AG09319 (cell line): Measurements from ENCODE around the gene PLEKHA8.

Experiments
- DNase-seq: peaks from one replicate; pipeline ENCODE4 v3.0.0-alpha.2; 2010; ENCODE audit warnings: low read depth; ENCODE audit errors: extremely low read depth
- TF ChIP-seq, protein P1 (sequence below): IDR thresholded peaks from 2 replicates; pipeline ENCODE4 v1.5.1; 2011; ENCODE audit warnings: low read depth, mild to moderate bottlenecking, inconsistent platforms, low read length, moderate library complexity

Gene PLEKHA8

DNA sequence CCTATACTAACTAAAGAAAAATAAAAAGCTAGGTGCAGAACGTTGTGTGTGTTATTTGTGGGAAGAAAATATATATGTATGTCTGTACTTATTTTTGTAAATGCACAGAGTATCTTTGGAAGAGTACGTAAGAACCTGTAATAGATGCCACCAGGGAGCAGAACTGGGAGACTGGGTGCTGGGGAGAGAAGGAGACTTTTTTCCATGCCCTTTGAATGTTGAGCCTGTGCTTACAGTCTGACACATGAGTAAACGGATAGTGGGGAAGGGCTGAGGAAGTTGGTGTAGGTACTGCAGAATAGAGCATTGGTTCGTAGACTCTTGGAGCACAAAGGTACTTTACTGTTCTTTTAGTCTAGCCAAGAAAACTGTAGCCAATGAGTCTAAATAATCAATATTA is 37.3 kb upstream of the PLEKHA8 start:
- TF ChIP-seq, protein P1, sequence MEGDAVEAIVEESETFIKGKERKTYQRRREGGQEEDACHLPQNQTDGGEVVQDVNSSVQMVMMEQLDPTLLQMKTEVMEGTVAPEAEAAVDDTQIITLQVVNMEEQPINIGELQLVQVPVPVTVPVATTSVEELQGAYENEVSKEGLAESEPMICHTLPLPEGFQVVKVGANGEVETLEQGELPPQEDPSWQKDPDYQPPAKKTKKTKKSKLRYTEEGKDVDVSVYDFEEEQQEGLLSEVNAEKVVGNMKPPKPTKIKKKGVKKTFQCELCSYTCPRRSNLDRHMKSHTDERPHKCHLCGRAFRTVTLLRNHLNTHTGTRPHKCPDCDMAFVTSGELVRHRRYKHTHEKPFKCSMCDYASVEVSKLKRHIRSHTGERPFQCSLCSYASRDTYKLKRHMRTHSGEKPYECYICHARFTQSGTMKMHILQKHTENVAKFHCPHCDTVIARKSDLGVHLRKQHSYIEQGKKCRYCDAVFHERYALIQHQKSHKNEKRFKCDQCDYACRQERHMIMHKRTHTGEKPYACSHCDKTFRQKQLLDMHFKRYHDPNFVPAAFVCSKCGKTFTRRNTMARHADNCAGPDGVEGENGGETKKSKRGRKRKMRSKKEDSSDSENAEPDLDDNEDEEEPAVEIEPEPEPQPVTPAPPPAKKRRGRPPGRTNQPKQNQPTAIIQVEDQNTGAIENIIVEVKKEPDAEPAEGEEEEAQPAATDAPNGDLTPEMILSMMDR: no peak

DNA sequence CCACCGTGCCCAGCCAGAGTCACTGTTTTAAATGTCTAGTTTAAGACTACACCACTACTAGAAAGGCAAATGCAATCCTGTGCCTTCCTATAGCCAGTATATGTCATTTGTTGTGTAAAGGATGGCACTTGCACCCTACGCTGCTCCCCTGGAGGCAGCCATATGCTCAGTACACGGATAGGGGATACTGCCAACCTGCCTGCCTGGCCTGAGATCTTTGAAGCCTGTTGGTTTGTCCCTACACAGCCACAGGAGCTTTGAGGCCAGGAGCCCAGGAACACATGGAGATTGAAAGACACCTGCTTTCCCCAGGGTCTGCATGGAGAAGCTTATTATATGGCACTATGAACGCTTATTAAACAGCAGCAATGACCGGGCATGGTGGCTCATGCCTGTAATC is 36.3 kb upstream of the PLEKHA8 start:
- DNase-seq: no peak
- TF ChIP-seq, protein P1: no peak

More for the DNA sequence above, 37.3 kb upstream of the PLEKHA8 start:
- DNase-seq: no peak

DNA sequence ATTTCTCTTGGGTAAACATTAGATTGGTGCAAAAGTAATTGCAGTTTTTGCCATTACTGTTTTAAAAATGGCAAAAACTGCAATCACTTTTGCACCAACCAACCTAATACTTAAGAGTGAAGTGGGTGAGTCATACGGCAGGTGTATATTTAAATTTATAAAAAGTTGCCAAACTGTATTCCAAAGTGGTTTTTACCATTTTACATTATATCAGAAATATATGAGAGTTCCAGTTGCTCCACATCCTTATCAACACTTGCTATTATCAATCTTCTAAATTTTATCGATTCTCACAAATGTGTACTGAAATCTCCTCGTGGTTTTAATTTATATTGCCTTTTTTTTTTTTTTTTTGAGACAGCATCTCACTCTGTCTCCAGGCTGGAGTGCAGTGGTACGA is 35.1 kb upstream of the PLEKHA8 start:
- TF ChIP-seq, protein P1: no peak
- no peak for DNase-seq

DNA sequence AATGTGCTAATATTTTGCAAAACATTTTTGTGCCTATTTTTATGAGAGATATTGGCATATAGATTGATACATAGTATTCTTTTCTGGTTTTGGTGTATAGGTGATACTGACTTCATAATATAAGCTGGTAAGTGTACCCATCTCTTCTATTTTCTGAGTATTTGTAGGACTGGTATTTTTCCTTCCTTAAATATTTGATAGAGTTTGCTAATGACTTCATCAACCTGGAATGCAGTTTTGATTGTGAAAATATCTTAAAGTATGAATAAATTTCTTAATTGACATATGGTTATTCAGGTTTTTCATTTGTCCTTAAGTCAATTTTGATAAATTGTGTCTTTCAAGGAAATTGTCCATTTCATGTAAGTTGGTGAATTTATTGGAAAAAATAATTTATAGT is 32.6 kb upstream of the PLEKHA8 start:
- no peak for DNase-seq
- TF ChIP-seq, protein P1: no peak

DNA sequence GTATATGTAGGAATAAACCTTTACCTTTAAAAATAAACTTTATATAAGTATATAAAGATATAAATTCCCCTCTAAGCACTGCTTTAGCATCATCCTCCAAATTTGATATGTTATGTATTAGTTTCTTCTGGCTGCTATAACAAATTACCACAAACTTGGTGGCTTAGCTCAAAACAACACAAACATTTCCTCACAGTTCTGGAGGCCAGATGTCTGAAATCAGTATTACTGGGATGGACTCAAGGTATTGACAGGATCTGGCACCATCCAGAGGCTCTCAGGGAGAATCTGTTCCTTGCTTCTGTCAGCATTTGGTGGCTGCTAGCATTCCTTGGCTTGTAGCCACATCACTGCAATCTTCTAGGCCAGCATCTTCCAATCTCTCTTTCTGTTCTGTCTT is 31.9 kb upstream of the PLEKHA8 start:
- no peak for DNase-seq
- TF ChIP-seq, protein P1: no peak

DNA sequence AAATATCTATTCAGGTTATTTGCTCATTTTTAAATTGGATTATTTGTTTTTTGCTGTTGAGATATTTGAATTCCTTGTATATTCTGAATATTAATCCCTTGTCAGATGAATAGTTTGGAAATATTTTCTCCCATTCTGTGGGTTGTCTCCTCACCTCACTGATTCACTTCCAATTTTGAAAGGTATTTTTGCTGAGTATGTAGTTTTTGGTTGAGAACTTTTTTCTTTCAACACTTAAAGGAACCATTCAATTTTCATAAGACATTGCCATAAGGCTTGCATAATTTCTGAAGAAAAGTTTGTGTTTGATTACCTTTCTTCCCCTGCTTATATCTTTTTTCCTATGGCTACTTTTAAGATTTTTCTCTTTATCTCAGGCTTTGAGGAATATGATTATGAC is 29.7 kb upstream of the PLEKHA8 start:
- DNase-seq: no peak
- TF ChIP-seq, protein P1: no peak

DNA sequence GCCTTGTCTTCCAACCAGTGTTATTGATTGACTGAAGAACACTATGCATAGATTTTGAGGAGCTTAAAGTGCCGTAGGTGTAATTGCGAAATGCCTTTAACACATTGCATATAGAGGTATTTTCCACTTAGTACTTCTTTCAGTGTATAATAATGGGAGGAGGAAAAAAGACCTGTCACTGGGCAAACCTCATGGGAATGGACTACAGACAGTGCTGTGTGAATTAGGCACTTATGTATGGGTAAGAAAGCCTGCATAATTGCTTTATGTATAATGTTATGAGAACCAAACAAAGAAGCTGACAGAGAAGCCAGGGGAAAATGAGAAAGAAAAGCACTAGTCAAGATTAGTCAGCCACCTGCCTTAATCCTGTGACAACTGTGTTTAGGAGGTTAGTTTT is 26.2 kb upstream of the PLEKHA8 start:
- TF ChIP-seq, protein P1: no peak
- no peak for DNase-seq
